ENCODE data around the gene CRTC2.
"Not testable (repeated sequence)": the region's sequence is repeated elsewhere in the genome, so short reads cannot be mapped to it uniquely, and the experiment has no call there.

Gene CRTC2

GRCh38 chr1:153958111-153958960, at the start of gene CRTC2:
CRTC2 (minus strand) TSS chr1:153958612; CDS start chr1:153958497, 115 bp downstream.
- DNase-seq (ENCODE audit: low read depth) = peak; percentile 96

- no peak for DNase-seq (ENCODE audit: low read depth)
Measured at GRCh38 chr1:154006136-154006535, 47.7 kb upstream of the CRTC2 start.

- no peak for DNase-seq (ENCODE audit: low read depth)
Measured at GRCh38 chr1:154000420-154000819, 42.0 kb upstream of the CRTC2 start.

- DNase-seq (ENCODE audit: low read depth) = not testable (repeated sequence)
Measured at GRCh38 chr1:153996882-153997281, 38.5 kb upstream of the CRTC2 start.

GRCh38 chr1:153995640-153996039, 37.2 kb upstream of the CRTC2 start:
- DNase-seq (ENCODE audit: low read depth) = no peak

- no peak for DNase-seq (ENCODE audit: low read depth)
Measured at GRCh38 chr1:153995202-153995601, 36.8 kb upstream of the CRTC2 start.

- no peak for DNase-seq (ENCODE audit: low read depth)
Measured at GRCh38 chr1:153991806-153992205, 33.4 kb upstream of the CRTC2 start.

GRCh38 chr1:153991151-153991630, 32.8 kb upstream of the CRTC2 start:
- DNase-seq (ENCODE audit: low read depth) = no peak

GRCh38 chr1:153990468-153991150, 32.2 kb upstream of the CRTC2 start, which contains the start of gene RPS27:
RPS27 (plus strand) TSS chr1:153990762; CDS start chr1:153990797, 35 bp downstream.
- peak; percentile 98 for DNase-seq (ENCODE audit: low read depth)

GRCh38 chr1:153987621-153988020, 29.2 kb upstream of the CRTC2 start:
- no peak for DNase-seq (ENCODE audit: low read depth)

- peak; percentile 65 for DNase-seq (ENCODE audit: low read depth)
Measured at GRCh38 chr1:153985941-153986761, 27.7 kb upstream of the CRTC2 start, which contains the start of gene RAB13. RAB13 (minus strand) TSS chr1:153986339; CDS start chr1:153986236, 103 bp downstream.

- no peak for DNase-seq (ENCODE audit: low read depth)
Measured at GRCh38 chr1:153985341-153985912, 27.0 kb upstream of the CRTC2 start.

- DNase-seq (ENCODE audit: low read depth) = no peak
Measured at GRCh38 chr1:153984123-153984894, 25.9 kb upstream of the CRTC2 start.

GRCh38 chr1:153981735-153982134, 23.3 kb upstream of the CRTC2 start:
- DNase-seq (ENCODE audit: low read depth) = not testable (repeated sequence)

- not testable (repeated sequence) for DNase-seq (ENCODE audit: low read depth)
Measured at GRCh38 chr1:153979091-153979490, 20.7 kb upstream of the CRTC2 start.

GRCh38 chr1:153978274-153978909, 20.0 kb upstream of the CRTC2 start:
- DNase-seq (ENCODE audit: low read depth) = no peak

GRCh38 chr1:153977250-153978240, 19.1 kb upstream of the CRTC2 start, which contains the start of gene JTB:
JTB (minus strand) TSS chr1:153977674; CDS start chr1:153977252, 422 bp downstream.
- DNase-seq (ENCODE audit: low read depth) = no peak

- no peak for DNase-seq (ENCODE audit: low read depth)
Measured at GRCh38 chr1:153976819-153977249, 18.4 kb upstream of the CRTC2 start.

- DNase-seq (ENCODE audit: low read depth) = no peak
Measured at GRCh38 chr1:153973525-153973924, 15.1 kb upstream of the CRTC2 start.
